Measurements from ENCODE around the gene ITPR2. TPM values are rescaled to one million over a fixed set of nuclear protein-coding genes. Genes with fewer than 3 reads are reported as not detected.
A peak's percentile ranks its signal among the peaks of the same experiment; 100 is the strongest.

ITPR2 gene
- total RNA-seq, 1 donor from 2014 or later: 74.5 TPM

GRCh38 chr12:26851031-26851809, 18.2 kb upstream of the ITPR2 start:
- intact Hi-C loops (cut with micrococcal nuclease): loop anchor here (5.0 kb wide), 3 partner anchors 276 to 851 kb away; no protein-coding TSS in a partner anchor
- ChIA-PET CTCF (interaction anchor here (3.0 kb wide), 1 partner anchor 34 kb away, joined by 11 read pairs; no protein-coding TSS in a partner anchor), POLR2A (interaction anchor here (0.6 kb wide), 1 partner anchor 171 kb away, joined by 3 read pairs; no protein-coding TSS in a partner anchor)
- H3K4me3 Mint-ChIP-seq: no peak overlapping the region
- DNase-seq (no peak), ATAC-seq (ENCODE audit: low read depth) (no peak)
- H3K27me3 Mint-ChIP-seq: no peaks in the 10 kb centered on the region
- H3K4me1 Mint-ChIP-seq: peaks cover 9% of the 10 kb centered on the region
- no peak overlapping the region for H3K27ac Mint-ChIP-seq
- no peaks in the 10 kb centered on the region for H3K36me3 Mint-ChIP-seq (ENCODE audit: low read depth)
- no peaks in the 10 kb centered on the region for H3K9me3 Mint-ChIP-seq
- no peak for TF ChIP-seq CTCF (IDR thresholded peaks at IDR 0.05)

GRCh38 chr12:26848156-26848825, 15.3 kb upstream of the ITPR2 start:
- CTCF ChIA-PET: interaction anchor here (0.7 to 0.9 kb wide), 2 partner anchors 15 to 37 kb away, joined by 3 read pairs; no protein-coding TSS in a partner anchor
- ATAC-seq (ENCODE audit: low read depth): no peak
- no peaks in the 10 kb centered on the region for H3K9me3 Mint-ChIP-seq
- intact Hi-C loops (cut with micrococcal nuclease): loop anchor here (5.0 kb wide), 1 partner anchor 89 kb away; the partner anchor contains the start of genes FGFR1OP2 and INTS13
- H3K36me3 Mint-ChIP-seq (ENCODE audit: low read depth): no peaks in the 10 kb centered on the region
- no peak for DNase-seq
- POLR2A ChIA-PET: interaction anchor here (3.0 kb wide), 1 partner anchor 16 kb away, joined by 15 read pairs; the partner anchor contains the start of gene ITPR2
- no peak overlapping the region for H3K4me3 Mint-ChIP-seq
- H3K27me3 Mint-ChIP-seq: no peaks in the 10 kb centered on the region
- peaks cover 20% of the 10 kb centered on the region for H3K4me1 Mint-ChIP-seq
- H3K27ac Mint-ChIP-seq: no peak overlapping the region
- no peak for TF ChIP-seq CTCF (IDR thresholded peaks at IDR 0.05)

GRCh38 chr12:26847431-26847830, 14.4 kb upstream of the ITPR2 start:
- DNase-seq (no peak), ATAC-seq (ENCODE audit: low read depth) (no peak)
- Mint-ChIP-seq H3K9me3 (no peaks in the 10 kb centered on the region), H3K27ac (no peak overlapping the region), H3K27me3 (no peaks in the 10 kb centered on the region), H3K36me3 (ENCODE audit: low read depth) (no peaks in the 10 kb centered on the region), H3K4me1 (peaks cover 20% of the 10 kb centered on the region), H3K4me3 (no peak overlapping the region)
- ChIA-PET POLR2A (interaction anchor here (0.7 to 3.0 kb wide), 2 partner anchors 15 to 169 kb away, joined by 3 to 15 read pairs; partner anchors contain the start of gene ITPR2), CTCF (interaction anchor here (0.7 to 0.9 kb wide), 2 partner anchors 14 to 38 kb away, joined by 3 read pairs; no protein-coding TSS in a partner anchor)
- intact Hi-C loops (cut with micrococcal nuclease): loop anchor here (5.0 kb wide), 1 partner anchor 90 kb away; the partner anchor contains the start of genes FGFR1OP2 and INTS13
- TF ChIP-seq CTCF (IDR thresholded peaks at IDR 0.05): no peak

DNA sequence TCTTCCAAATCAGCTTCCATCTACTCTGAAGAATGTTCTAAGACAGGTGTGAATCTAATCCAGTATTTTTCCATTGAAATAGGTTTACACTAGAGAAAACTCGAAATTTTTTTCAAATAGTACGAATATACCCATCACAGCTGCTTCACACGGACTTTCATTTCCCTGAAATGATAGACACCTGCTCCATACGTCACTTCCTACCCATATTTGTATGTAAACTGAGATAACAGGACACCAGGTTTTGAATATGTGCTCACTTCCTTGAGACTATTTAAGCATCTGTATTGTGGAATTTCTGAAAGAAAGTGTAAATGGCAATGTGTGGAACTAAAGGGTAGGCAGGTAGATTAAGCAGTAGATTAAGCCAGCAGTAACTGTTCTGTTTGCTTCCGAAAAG, 13.4 kb upstream of the ITPR2 start:
- peak; percentile 71 for ATAC-seq (ENCODE audit: low read depth)

More for the DNA sequence above, 13.4 kb upstream of the ITPR2 start:
- intact Hi-C loops (cut with micrococcal nuclease): loop anchor here (1.0 to 5.0 kb wide), 2 partner anchors 13 to 91 kb away; partner anchors contain the start of genes FGFR1OP2, INTS13 and ITPR2
- Mint-ChIP-seq H3K4me1 (peaks cover 20% of the 10 kb centered on the region), H3K9me3 (no peaks in the 10 kb centered on the region), H3K27me3 (no peaks in the 10 kb centered on the region), H3K36me3 (ENCODE audit: low read depth) (no peaks in the 10 kb centered on the region), H3K4me3 (peak overlapping the region; percentile 70), H3K27ac (peak overlapping the region; percentile 76)
- DNase-seq: no peak
- CTCF ChIA-PET: interaction anchor here (1.0 to 2.0 kb wide), 8 partner anchors 11 to 460 kb away, joined by 3 to 22 read pairs (median 4); partner anchors contain the start of genes ITPR2 and TM7SF3
- POLR2A ChIA-PET: interaction anchor here (0.6 to 4.1 kb wide), 3 partner anchors 13 to 481 kb away, joined by 3 to 31 read pairs (median 4); partner anchors contain the start of gene ITPR2
- TF ChIP-seq CTCF (IDR thresholded peaks at IDR 0.05): no peak

All from activated B cell treated with CpG ODN at 0.5 μM for 24 hours (primary cell).